GM13976 (cell line): Measurements from ENCODE around the gene TMOD1.

Experiments used
- DNase-seq: peaks from one replicate; pipeline ENCODE4 v3.0.0; 2012; ENCODE audit warnings: low spot score
- in situ Hi-C: fragments of 300-500 bp; cut with MboI; formaldehyde crosslinking; loops from one replicate; pipeline ENCODE4 v1.12.0; 2022; ENCODE audit warnings: low sequenced_read_pairs, mixed read lengths, inconsistent platforms; ENCODE audit not compliant: unreplicated experiment
- TF ChIP-seq, protein P1 (sequence below): IDR thresholded peaks from 2 replicates; pipeline ENCODE4 v1.5.1; 2012; ENCODE audit warnings: borderline replicate concordance, mild to moderate bottlenecking; ENCODE audit not compliant: insufficient read depth; ENCODE audit errors: extremely low read depth, missing control alignments, control extremely low read depth

Gene TMOD1

DNA sequence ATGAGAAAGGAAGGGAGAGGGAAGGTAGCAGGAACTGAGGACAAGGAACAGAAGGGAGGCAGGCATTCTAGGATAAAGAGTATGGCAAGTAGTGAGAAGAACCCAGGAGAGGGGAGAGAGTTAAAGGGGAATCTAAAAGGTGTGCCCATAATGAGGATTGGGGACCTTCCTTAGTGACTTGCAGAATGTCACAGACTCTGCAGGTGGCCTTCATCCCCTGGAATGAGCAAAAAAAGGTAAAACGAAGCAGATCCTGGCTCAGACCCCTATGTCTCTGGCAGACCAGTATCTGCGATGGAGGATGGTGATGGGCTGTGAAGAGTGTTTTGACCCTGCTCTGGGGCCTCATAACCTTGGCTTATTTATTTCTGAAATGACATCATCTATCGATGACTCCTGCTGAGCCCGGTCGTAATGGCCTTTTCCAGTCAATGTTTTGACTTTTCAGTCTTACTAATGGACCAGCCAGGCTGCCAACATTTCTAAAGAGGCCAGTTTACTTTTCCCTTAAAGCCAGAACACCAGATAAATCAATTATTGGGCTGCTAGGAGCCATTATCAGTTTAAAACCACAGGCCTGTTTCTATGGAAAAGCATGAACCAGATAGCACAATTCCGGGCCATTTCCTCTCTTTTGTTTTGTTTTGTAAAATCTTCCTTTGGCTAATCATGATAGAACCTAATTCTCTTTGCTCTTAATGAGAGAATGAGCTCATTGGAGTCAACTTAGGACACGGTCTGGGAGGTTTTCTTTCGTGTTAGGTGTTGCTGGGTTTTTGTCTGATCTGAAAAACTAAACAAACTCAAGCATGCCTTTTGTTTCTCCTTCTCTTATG lies 3.1 kb downstream of the TMOD1 start:
- TF ChIP-seq, protein P1, sequence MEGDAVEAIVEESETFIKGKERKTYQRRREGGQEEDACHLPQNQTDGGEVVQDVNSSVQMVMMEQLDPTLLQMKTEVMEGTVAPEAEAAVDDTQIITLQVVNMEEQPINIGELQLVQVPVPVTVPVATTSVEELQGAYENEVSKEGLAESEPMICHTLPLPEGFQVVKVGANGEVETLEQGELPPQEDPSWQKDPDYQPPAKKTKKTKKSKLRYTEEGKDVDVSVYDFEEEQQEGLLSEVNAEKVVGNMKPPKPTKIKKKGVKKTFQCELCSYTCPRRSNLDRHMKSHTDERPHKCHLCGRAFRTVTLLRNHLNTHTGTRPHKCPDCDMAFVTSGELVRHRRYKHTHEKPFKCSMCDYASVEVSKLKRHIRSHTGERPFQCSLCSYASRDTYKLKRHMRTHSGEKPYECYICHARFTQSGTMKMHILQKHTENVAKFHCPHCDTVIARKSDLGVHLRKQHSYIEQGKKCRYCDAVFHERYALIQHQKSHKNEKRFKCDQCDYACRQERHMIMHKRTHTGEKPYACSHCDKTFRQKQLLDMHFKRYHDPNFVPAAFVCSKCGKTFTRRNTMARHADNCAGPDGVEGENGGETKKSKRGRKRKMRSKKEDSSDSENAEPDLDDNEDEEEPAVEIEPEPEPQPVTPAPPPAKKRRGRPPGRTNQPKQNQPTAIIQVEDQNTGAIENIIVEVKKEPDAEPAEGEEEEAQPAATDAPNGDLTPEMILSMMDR, result no peak
- DNase-seq, result no peak
- in situ Hi-C loops, result no loop called here

GRCh38 chr9:97505845-97506244 lies 4.4 kb downstream of the TMOD1 start:
- in situ Hi-C loops, result no loop called here
- DNase-seq, result no peak
- TF ChIP-seq, protein P1, result no peak

DNA sequence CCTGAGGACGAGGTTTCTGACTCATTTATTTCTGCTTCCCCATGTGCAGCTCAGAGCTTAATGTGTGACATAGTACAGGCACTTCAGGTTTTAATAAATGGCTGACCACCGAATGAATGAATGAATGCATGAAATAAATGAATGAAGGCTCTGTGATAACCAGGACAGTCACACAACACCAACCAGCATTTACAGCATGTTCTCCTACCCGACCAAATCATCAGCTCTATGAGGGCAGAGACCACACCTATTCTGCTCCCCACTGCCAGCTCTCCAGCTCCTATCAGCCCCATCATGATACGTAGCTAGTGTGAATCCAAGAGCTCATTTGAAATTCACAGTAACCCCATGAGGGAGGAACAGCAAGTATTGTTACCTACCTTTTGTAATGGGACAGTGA lies 4.8 kb downstream of the TMOD1 start:
- in situ Hi-C loops, result no loop called here
- no peak for DNase-seq
- TF ChIP-seq, protein P1, result no peak

- in situ Hi-C loops, result no loop called here
- DNase-seq, result no peak
- TF ChIP-seq, protein P1, result no peak
Measured at GRCh38 chr9:97506787-97507186, 5.3 kb downstream of the TMOD1 start.

GRCh38 chr9:97507428-97507984 lies 6.0 kb downstream of the TMOD1 start:
- TF ChIP-seq, protein P1, result no peak
- no peak for DNase-seq
- in situ Hi-C loops, result no loop called here

- in situ Hi-C loops, result no loop called here
- TF ChIP-seq, protein P1, result no peak
- no peak for DNase-seq
Measured at GRCh38 chr9:97508852-97509251, 7.4 kb downstream of the TMOD1 start.
